Adrenal gland (tissue), 5 donors: ENCODE results near the gene CTBP2.

Experiments
- CTCF ChIP-seq, 6 experiments: fragments of 450-650 bp in 4 of 6; fragments of 200-600 bp in 2 of 6; sonication (generic) in 1 of 6; IDR thresholded peaks; 1 replicate in 5 of 6; 2 replicates in 1 of 6; pipeline versions ENCODE4 v1.5.1 to v1.8.0; 2016 to 2021; ENCODE audit warnings: antibody characterized with exemption in 6 of 6, mild to moderate bottlenecking in 2 of 6, moderate library complexity in 1 of 6
- POLR2A ChIP-seq, 2 donors: fragments of 450-650 bp; IDR thresholded peaks; one replicate each; pipeline ENCODE4 v1.6.1; 2017; ENCODE audit warnings: antibody characterized with exemption in 2 of 2, mild to moderate bottlenecking in 2 of 2, moderate library complexity in 1 of 2
- donor health status: DM: no; HTN: no; CAD: no.

GRCh38 chr10:125125951-125126735 is 34.2 kb downstream of the CTBP2 start:
- no peak for TF ChIP-seq POLR2A (IDR thresholded peaks at IDR 0.05)
- no peak for TF ChIP-seq CTCF (IDR thresholded peaks at IDR 0.05)
